Spleen (tissue), 11 donors: Measurements from ENCODE around the gene DAB2IP. TPM values are rescaled to one million over a fixed set of nuclear protein-coding genes. Genes with fewer than 3 reads are reported as not detected.
A peak's percentile ranks its signal among the peaks of the same experiment; 100 is the strongest.

Experiments used
- DNase-seq: peaks from one replicate; pipeline ENCODE4 v3.0.0-alpha.2; 2020
- H3K27ac ChIP-seq, 8 donors: fragments of 200-600 bp; sonication (generic) in 7 of 8; 1 replicate in 4 of 8; 2 replicates in 4 of 8; pipeline versions ENCODE4 v1.5.0 to v1.8.0; 2016 to 2021; ENCODE audit warnings: inconsistent platforms in 4 of 8, mild to moderate bottlenecking in 4 of 8, moderate library complexity in 1 of 8
- H3K27me3 ChIP-seq, 7 donors: fragments of 200-600 bp; sonication (generic) in 6 of 7; replicated peaks in 1 of 7; 1 replicate in 4 of 7; 2 replicates in 3 of 7; pipeline versions ENCODE4 v1.5.0 to v1.8.0; 2016 to 2021; ENCODE audit warnings: inconsistent platforms in 3 of 7, mild to moderate bottlenecking in 1 of 7
- H3K36me3 ChIP-seq, 6 donors: fragments of 200-600 bp; sonication (generic) in 5 of 6; 1 replicate in 4 of 6; 2 replicates in 2 of 6; pipeline versions ENCODE4 v1.5.0 to v1.8.0; 2016 to 2021; ENCODE audit warnings: inconsistent platforms in 2 of 6
- H3K4me1 ChIP-seq, 6 donors: fragments of 200-600 bp; sonication (generic) in 5 of 6; 1 replicate in 3 of 6; 2 replicates in 3 of 6; pipeline versions ENCODE4 v1.5.0 to v1.8.0; 2016 to 2021; ENCODE audit warnings: inconsistent platforms in 3 of 6
- H3K4me3 ChIP-seq, 8 donors: fragments of 200-600 bp; sonication (generic) in 7 of 8; 1 replicate in 4 of 8; 2 replicates in 4 of 8; pipeline versions ENCODE4 v1.5.0 to v1.8.0; 2016 to 2021; ENCODE audit warnings: inconsistent platforms in 4 of 8, mild to moderate bottlenecking in 4 of 8, moderate library complexity in 2 of 8
- H3K9me3 ChIP-seq, 8 donors: fragments of 200-600 bp; sonication (generic) in 7 of 8; 1 replicate in 4 of 8; 2 replicates in 4 of 8; pipeline versions ENCODE4 v1.5.0 to v1.8.0; 2016 to 2021; ENCODE audit warnings: inconsistent platforms in 4 of 8
- CTCF ChIP-seq, 11 experiments: fragments of 200-600 bp in 7 of 11; fragments of 450-650 bp in 4 of 11; sonication (generic) in 4 of 11; IDR thresholded peaks in 8 of 11; conservative IDR thresholded peaks in 3 of 11; 1 replicate in 7 of 11; 2 replicates in 4 of 11; pipeline versions ENCODE4 v1.4.0 to v1.8.0; 2016 to 2021; ENCODE audit warnings: antibody characterized with exemption in 11 of 11, inconsistent platforms in 4 of 11, mild to moderate bottlenecking in 1 of 11
- POLR2A ChIP-seq, 3 donors: fragments of 450-650 bp; IDR thresholded peaks; one replicate each; pipeline ENCODE4 v1.5.1; 2017; ENCODE audit warnings: antibody characterized with exemption in 3 of 3, mild to moderate bottlenecking in 1 of 3
- POLR2AphosphoS5 ChIP-seq, 3 donors: sonication (generic); formaldehyde crosslinking; IDR thresholded peaks; one replicate each; pipeline ENCODE4 v1.5.1; 2017; ENCODE audit warnings: antibody characterized with exemption in 3 of 3
- WGBS, 5 donors: extraction: QIAGEN DNeasy Blood & Tissue Kit in 3 of 5; methylation state at CpG; one replicate each; pipeline versions ENCODE4 v1.1.5 to v1.1.7; 2013 to 2018; 5-methylcytosine and 5-hydroxymethylcytosine counted together
- intact Hi-C: fragments of 100-400 bp; cut with DNase I; formaldehyde crosslinking; loops from one replicate; pipeline ENCODE4 v1.15.0; 2023; ENCODE audit warnings: low total_unique reads
- polyA plus RNA-seq, 3 donors: library from polyadenylated mRNA; stranded (reverse); fragments of 200-250 nt; gene quantifications; one replicate each; pipeline ENCODE4 v1.2.1, GENCODE V29; 2013
- total RNA-seq, 7 donors: library from RNA; depleted of rRNA in 3 of 7; stranded (reverse); fragments of >200 nt in 3 of 7; fragmentation: NEBNext Ultra II Directional in 4 of 7; extraction: Animal tissue kit (Norgen Biotek cat#: 25700) in 4 of 7; gene quantifications; one replicate each; pipeline versions ENCODE4 v1.1.0 to v1.2.1, GENCODE V29; 2016 to 2021
- donor health status: healthy with polysubstance abuse.
- donor health status: DM: no; HTN: no; CAD: no; lungs with moderate emphysema.
- donor health status: DM: no; HTN: no; CAD: no.
- donor health status: Bipolar disorder and iron deficiency.
- donor health status: healthy.
- donor health status: DM: no; HTN: no; CAD: no.
- donor health status: DM: yes; HTN: yes; CAD: no.

The DAB2IP gene
- total and polyA plus RNA-seq, 10 donors = 5.0 to 83.0 (median 38.1) TPM

DNA sequence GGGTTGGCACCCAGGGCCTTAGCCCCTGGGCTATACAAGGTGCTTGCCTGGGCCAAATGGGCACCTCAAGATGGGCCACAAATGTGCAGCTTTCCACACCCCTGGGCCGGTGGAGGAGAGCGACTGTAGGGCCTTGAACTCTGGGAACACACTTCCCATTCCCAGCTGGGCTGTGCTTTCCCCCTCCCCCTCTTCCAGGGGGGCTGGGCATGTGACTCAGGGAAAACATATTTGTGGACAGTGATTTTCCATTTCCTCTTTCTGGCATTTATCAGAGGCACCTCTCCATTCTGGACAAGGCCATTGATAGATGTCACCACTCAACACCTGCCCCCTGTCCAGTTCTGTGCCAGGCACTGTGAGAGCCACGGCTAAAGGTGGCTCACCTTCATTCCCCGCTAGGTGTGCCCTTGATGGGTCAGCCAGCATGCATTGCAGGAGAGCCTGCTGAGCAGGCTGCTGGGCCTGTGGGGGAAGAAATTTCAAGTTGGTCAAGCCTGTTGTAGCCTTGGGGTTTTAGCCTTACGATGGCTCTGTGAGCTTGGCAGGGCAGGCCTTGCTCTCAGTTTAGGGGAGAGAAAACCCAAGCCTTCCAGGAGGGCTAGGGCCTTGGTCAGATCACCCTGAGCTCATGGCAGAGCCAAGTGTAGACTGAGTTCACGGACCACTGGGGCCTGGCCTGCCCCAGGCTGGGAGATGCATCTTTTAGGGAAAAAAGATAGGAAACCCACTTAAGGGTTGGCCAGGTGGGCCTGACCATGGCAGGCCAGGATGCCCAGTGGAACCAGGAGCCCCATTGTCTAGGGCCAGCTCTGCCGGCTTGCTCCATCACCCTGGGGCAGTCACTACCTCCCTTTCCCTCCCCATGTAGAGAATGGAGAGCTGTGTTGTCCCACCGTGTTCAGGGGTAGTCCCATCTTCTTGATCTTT, 113.9 kb downstream of the DAB2IP start:
- Histone ChIP-seq H3K4me1 (peaks cover 23 to 80% (median 49%) of the 10 kb centered on the region in 6 donors), H3K27me3 (no peaks in the 10 kb centered on the region), H3K9me3 (no peaks in the 10 kb centered on the region), H3K36me3 (peaks cover 0 to 94% (median 17%) of the 10 kb centered on the region in 6 donors), H3K27ac (peak overlapping the region; percentile 30 to 85 (median 70)), H3K4me3 (no peak overlapping the region)
- TF ChIP-seq CTCF (IDR thresholded peaks at IDR 0.05 in 8 of 11, conservative IDR thresholded peaks at IDR 0.05 in 3 of 11) = no peak
- peak; percentile 21 to 83 (median 76) for TF ChIP-seq POLR2AphosphoS5 (IDR thresholded peaks at IDR 0.05)
- intact Hi-C loops = no loop called here
- 65 to 78% (median 70%) methylated on average over 7 to 8 of the region's 8 CpGs for WGBS, 5 donors
- DNase-seq = no peak

- Histone ChIP-seq H3K36me3 (peaks cover 0 to 94% (median 11%) of the 10 kb centered on the region in 6 donors), H3K27me3 (no peaks in the 10 kb centered on the region), H3K9me3 (no peaks in the 10 kb centered on the region), H3K4me1 (peaks cover 23 to 80% (median 52%) of the 10 kb centered on the region in 6 donors), H3K27ac (peak overlapping the region in 6 of 8 donors; percentile 30 to 85 (median 77)), H3K4me3 (no peak overlapping the region)
- intact Hi-C loops = no loop called here
- TF ChIP-seq POLR2AphosphoS5 (IDR thresholded peaks at IDR 0.05) = peak in 2 of 3 donors; percentile 35 to 37
- TF ChIP-seq POLR2A (IDR thresholded peaks at IDR 0.05) = no peak
- DNase-seq = no peak
- WGBS, 5 donors = 81 to 90% (median 89%) methylated on average over 19 of the region's 19 CpGs
Observed at GRCh38 chr9:121766081-121766683, 114.7 kb downstream of the DAB2IP start.

DNA sequence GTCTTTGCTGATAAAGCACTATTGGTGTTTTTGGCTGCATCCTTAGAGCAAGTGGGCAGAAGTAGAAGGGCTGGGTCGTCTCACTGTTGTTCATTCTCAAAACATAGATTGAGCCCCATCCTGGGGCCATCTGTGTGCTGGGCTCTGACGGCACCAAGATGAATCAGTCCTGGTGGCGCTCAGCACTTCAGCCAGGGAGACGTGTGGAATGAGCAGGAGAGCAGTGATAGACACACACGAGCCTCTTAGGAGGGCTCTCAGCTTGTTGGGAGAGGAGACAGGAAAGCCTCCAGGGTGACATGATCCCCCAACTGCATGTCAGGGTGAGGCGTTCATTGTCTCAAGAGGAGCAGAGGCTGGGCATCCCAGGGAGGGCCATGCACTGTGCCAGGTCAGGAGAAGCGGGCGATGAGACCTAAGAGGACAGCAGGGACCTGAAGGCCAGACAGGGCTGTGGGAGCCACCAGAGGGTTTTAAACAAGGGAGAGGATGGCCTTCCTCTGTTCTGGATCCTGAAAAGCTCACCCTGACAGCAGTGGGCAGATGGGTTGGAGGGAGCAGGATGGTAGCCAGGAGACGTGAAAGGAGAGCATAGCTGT, 115.8 kb downstream of the DAB2IP start:
- peaks cover 23 to 80% (median 57%) of the 10 kb centered on the region in 6 donors for H3K4me1 ChIP-seq
- intact Hi-C loops = no loop called here
- H3K36me3 ChIP-seq = peaks cover 0 to 94% (median 11%) of the 10 kb centered on the region in 6 donors
- no peak for TF ChIP-seq POLR2A (IDR thresholded peaks at IDR 0.05)
- TF ChIP-seq CTCF (IDR thresholded peaks at IDR 0.05 in 8 of 11, conservative IDR thresholded peaks at IDR 0.05 in 3 of 11) = no peak
- no peak for TF ChIP-seq POLR2AphosphoS5 (IDR thresholded peaks at IDR 0.05)
- H3K27ac ChIP-seq = peak overlapping the region in 2 of 8 donors; percentile 18 to 21
- H3K4me3 ChIP-seq = no peak overlapping the region
- WGBS, 5 donors = 82 to 90% (median 85%) methylated on average over 9 of the region's 9 CpGs
- H3K27me3 ChIP-seq = no peaks in the 10 kb centered on the region
- H3K9me3 ChIP-seq = no peaks in the 10 kb centered on the region
- DNase-seq = no peak

GRCh38 chr9:121768416-121769015, 117.1 kb downstream of the DAB2IP start:
- intact Hi-C loops = no loop called here
- Histone ChIP-seq H3K36me3 (peaks cover 0 to 96% (median 15%) of the 10 kb centered on the region in 6 donors), H3K27me3 (no peaks in the 10 kb centered on the region), H3K4me3 (no peak overlapping the region), H3K27ac (peak overlapping the region in 3 of 8 donors; percentile 11 to 21 (median 18)), H3K9me3 (no peaks in the 10 kb centered on the region), H3K4me1 (peaks cover 25 to 82% (median 58%) of the 10 kb centered on the region in 6 donors)
- 82 to 91% (median 91%) methylated on average over 14 to 15 of the region's 15 CpGs for WGBS, 5 donors
- no peak for TF ChIP-seq CTCF (IDR thresholded peaks at IDR 0.05 in 8 of 11, conservative IDR thresholded peaks at IDR 0.05 in 3 of 11)
- TF ChIP-seq POLR2AphosphoS5 (IDR thresholded peaks at IDR 0.05) = peak in 1 of 3 donors; percentile 32
- DNase-seq = peak; percentile 61
